Neural progenitor cell (in vitro differentiated cells): ENCODE measurements around the gene GASK1A. TPM values are rescaled to one million over a fixed set of nuclear protein-coding genes. Genes with fewer than 3 reads are reported as not detected.

Source experiments
- DNase-seq: peaks from one replicate; pipeline ENCODE4 v3.0.0-alpha.2; 2016; ENCODE audit warnings: low spot score
- H2AFZ ChIP-seq: fragments of 200-600 bp; sonication (generic); replicated peaks from 2 replicates; pipeline ENCODE4 v1.6.1; 2016; ENCODE audit warnings: antibody characterized with exemption
- H3F3A ChIP-seq: fragments of 200-600 bp; sonication (generic); 2 replicates; pipeline ENCODE4 v1.6.1; 2016; ENCODE audit warnings: antibody characterized with exemption, low read depth
- H3K27ac ChIP-seq: fragments of 200-600 bp; sonication (generic); 2 replicates; pipeline ENCODE4 v1.5.1; 2016; ENCODE audit warnings: mild to moderate bottlenecking
- H3K27me3 ChIP-seq: fragments of 200-600 bp; sonication (generic); 2 replicates; pipeline ENCODE4 v1.6.1; 2016; ENCODE audit warnings: mild to moderate bottlenecking, moderate library complexity
- H3K36me3 ChIP-seq: fragments of 200-600 bp; sonication (generic); 2 replicates; pipeline ENCODE4 v1.5.1; 2016
- H3K4me1 ChIP-seq: fragments of 200-600 bp; sonication (generic); 2 replicates; pipeline ENCODE4 v1.6.1; 2016; ENCODE audit warnings: mixed run types
- H3K4me2 ChIP-seq: fragments of 200-600 bp; sonication (generic); 2 replicates; pipeline ENCODE4 v1.6.1; 2016
- H3K4me3 ChIP-seq: fragments of 200-600 bp; sonication (generic); 2 replicates; pipeline ENCODE4 v1.5.1; 2016
- H3K79me2 ChIP-seq: fragments of 200-600 bp; sonication (generic); 2 replicates; pipeline ENCODE4 v1.6.1; 2016; ENCODE audit warnings: low read depth
- H3K9ac ChIP-seq: fragments of 200-600 bp; sonication (generic); 2 replicates; pipeline ENCODE4 v1.6.1; 2016
- H3K9me3 ChIP-seq: fragments of 200-600 bp; sonication (generic); 2 replicates; pipeline ENCODE4 v1.5.1; 2016; ENCODE audit warnings: low read depth
- H4K20me1 ChIP-seq: fragments of 200-600 bp; sonication (generic); 2 replicates; pipeline ENCODE4 v1.6.1; 2016; ENCODE audit warnings: low read depth
- H3K27ac Mint-ChIP-seq: 3 replicates; pipeline ENCODE4 v1.8.0; 2021; ENCODE audit warnings: mixed read lengths
- H3K27me3 Mint-ChIP-seq: 2 replicates; pipeline ENCODE4 v1.8.0; 2022; ENCODE audit warnings: low read depth, mild to moderate bottlenecking, inconsistent platforms, moderate library complexity, mixed read lengths; ENCODE audit not compliant: insufficient read depth
- H3K36me3 Mint-ChIP-seq: 3 replicates; pipeline ENCODE4 v1.8.0; 2021; ENCODE audit warnings: mixed read lengths
- H3K4me1 Mint-ChIP-seq: 3 replicates; pipeline ENCODE4 v1.8.0; 2021; ENCODE audit warnings: mixed read lengths
- H3K4me3 Mint-ChIP-seq: 3 replicates; pipeline ENCODE4 v1.8.0; 2021; ENCODE audit warnings: mild to moderate bottlenecking, moderate library complexity, mixed read lengths
- H3K9me3 Mint-ChIP-seq: 3 replicates; pipeline ENCODE4 v1.8.0; 2020; ENCODE audit warnings: mixed read lengths
- CTCF ChIP-seq: fragments of 200-600 bp; sonication (generic); IDR thresholded peaks from 2 replicates; pipeline ENCODE4 v1.5.1; 2017; ENCODE audit warnings: antibody characterized with exemption, mild to moderate bottlenecking
- EZH2 ChIP-seq: fragments of 200-600 bp; sonication (generic); IDR thresholded peaks from 2 replicates; pipeline ENCODE4 v1.6.1; 2017; ENCODE audit warnings: antibody characterized with exemption, mild to moderate bottlenecking, moderate library complexity
- EZH2phosphoT487 ChIP-seq: fragments of 200-600 bp; sonication (generic); IDR thresholded peaks from 2 replicates; pipeline ENCODE4 v1.6.1; 2017; ENCODE audit warnings: antibody characterized with exemption
- total RNA-seq: library from RNA; depleted of rRNA; stranded (reverse); fragments of >200 nt; gene quantifications from 2 replicates; pipeline ENCODE4 v1.2.3, GENCODE V29; 2015; ENCODE audit warnings: low replicate concordance

Gene GASK1A
- total RNA-seq, 1 donor from 2014 or later = 3.9 TPM

GRCh38 chr3:43025423-43025822 lies 46.3 kb downstream of the GASK1A start:
- H2AFZ ChIP-seq = no peak overlapping the region
- Mint-ChIP-seq H3K4me1 (peaks cover 3% of the 10 kb centered on the region), H3K27ac (no peak overlapping the region), H3K4me3 (no peak overlapping the region), H3K27me3 (peaks cover 4% of the 10 kb centered on the region), H3K36me3 (no peaks in the 10 kb centered on the region), H3K9me3 (no peaks in the 10 kb centered on the region)
- no peaks in the 10 kb centered on the region for H4K20me1 ChIP-seq
- no peak overlapping the region for H3K27ac ChIP-seq
- H3K27me3 ChIP-seq = no peaks in the 10 kb centered on the region
- H3K9ac ChIP-seq = no peak overlapping the region
- no peaks in the 10 kb centered on the region for H3K36me3 ChIP-seq
- no peak overlapping the region for H3K4me3 ChIP-seq
- H3F3A ChIP-seq = no peaks in the 10 kb centered on the region
- peak overlapping the region; percentile 36 for H3K4me2 ChIP-seq
- peaks cover 7% of the 10 kb centered on the region for H3K4me1 ChIP-seq
- DNase-seq = peak; percentile 52
- TF ChIP-seq EZH2phosphoT487 (no peak), EZH2 (no peak), CTCF (no peak)
- no peaks in the 10 kb centered on the region for H3K9me3 ChIP-seq
- no peaks in the 10 kb centered on the region for H3K79me2 ChIP-seq

- H3K4me3 ChIP-seq = no peak overlapping the region
- H3K27ac Mint-ChIP-seq = no peak overlapping the region
- no peak overlapping the region for H3K4me2 ChIP-seq
- H3K4me1 Mint-ChIP-seq = peaks cover 3% of the 10 kb centered on the region
- peaks cover 2% of the 10 kb centered on the region for H3K27me3 Mint-ChIP-seq
- no peaks in the 10 kb centered on the region for H4K20me1 ChIP-seq
- TF ChIP-seq EZH2 (no peak), CTCF (no peak), EZH2phosphoT487 (no peak)
- no peaks in the 10 kb centered on the region for H3K36me3 Mint-ChIP-seq
- H2AFZ ChIP-seq = no peak overlapping the region
- H3K9ac ChIP-seq = no peak overlapping the region
- H3K36me3 ChIP-seq = no peaks in the 10 kb centered on the region
- H3F3A ChIP-seq = no peaks in the 10 kb centered on the region
- H3K9me3 Mint-ChIP-seq = no peaks in the 10 kb centered on the region
- H3K79me2 ChIP-seq = no peaks in the 10 kb centered on the region
- H3K27ac ChIP-seq = no peak overlapping the region
- peaks cover 7% of the 10 kb centered on the region for H3K4me1 ChIP-seq
- H3K4me3 Mint-ChIP-seq = no peak overlapping the region
- no peaks in the 10 kb centered on the region for H3K27me3 ChIP-seq
- DNase-seq = no peak
- H3K9me3 ChIP-seq = no peaks in the 10 kb centered on the region
These were observed 48.9 kb downstream of the GASK1A start for GRCh38 chr3:43028001-43028400.

GRCh38 chr3:43028678-43029490 lies 49.8 kb downstream of the GASK1A start:
- Histone ChIP-seq H3K4me3 (no peak overlapping the region), H3K4me1 (peaks cover 7% of the 10 kb centered on the region), H3K36me3 (no peaks in the 10 kb centered on the region), H2AFZ (no peak overlapping the region), H3K27ac (no peak overlapping the region), H3K9me3 (no peaks in the 10 kb centered on the region), H3K4me2 (no peak overlapping the region), H3K79me2 (no peaks in the 10 kb centered on the region), H4K20me1 (no peaks in the 10 kb centered on the region), H3F3A (no peaks in the 10 kb centered on the region), H3K9ac (no peak overlapping the region), H3K27me3 (no peaks in the 10 kb centered on the region)
- TF ChIP-seq CTCF (no peak), EZH2phosphoT487 (no peak), EZH2 (no peak)
- no peak for DNase-seq
- Mint-ChIP-seq H3K36me3 (no peaks in the 10 kb centered on the region), H3K4me1 (peaks cover 3% of the 10 kb centered on the region), H3K4me3 (no peak overlapping the region), H3K27ac (no peak overlapping the region), H3K27me3 (peaks cover 2% of the 10 kb centered on the region), H3K9me3 (no peaks in the 10 kb centered on the region)
